ENCODE measurements around the gene LCN15. TPM values are rescaled to one million over a fixed set of nuclear protein-coding genes. Genes with fewer than 3 reads are reported as not detected.
"Not testable (repeated sequence)": the region's sequence is repeated elsewhere in the genome, so short reads cannot be mapped to it uniquely, and the experiment has no call there.

The LCN15 gene
- total and polyA plus RNA-seq, 10 of the 15 experiments (the other 5 are each of a cell fraction or from before 2014, with no cell fraction given) = 0.37 to 0.50 TPM; not detected in 8

DNA sequence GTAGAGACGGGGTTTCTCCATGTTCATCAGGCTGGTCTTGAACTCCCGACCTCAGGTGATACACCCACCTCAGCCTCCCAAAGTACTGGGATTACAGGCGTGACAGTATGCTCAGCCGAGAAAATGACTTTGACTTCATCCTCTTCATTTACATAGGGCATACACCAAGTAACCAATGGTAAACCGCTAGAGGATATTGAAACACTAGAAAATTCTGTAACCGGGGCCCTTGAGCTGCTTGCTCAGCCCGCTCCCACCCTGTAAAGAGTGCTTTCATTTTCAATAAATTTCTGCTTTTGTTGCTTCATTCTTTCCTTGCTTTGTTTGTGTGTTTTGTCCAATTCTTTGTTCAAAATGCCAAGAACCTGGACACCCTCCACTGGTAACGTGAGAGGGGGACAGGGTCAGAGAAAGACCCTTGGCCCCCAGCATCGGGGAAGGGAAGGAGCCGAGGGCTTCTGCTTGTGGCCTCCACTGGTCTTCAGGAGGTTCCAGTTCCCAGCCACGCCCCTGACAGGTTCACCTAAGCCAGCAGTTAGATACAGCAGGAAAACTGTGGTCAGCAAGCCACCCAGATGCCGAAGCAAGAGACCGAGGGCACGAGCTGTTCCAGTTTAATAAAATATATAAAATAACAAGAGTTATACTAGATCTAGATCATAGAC lies 1.6 kb upstream of the LCN15 start:
- H3K9me3 ChIP-seq (replicated peaks; ENCODE audit: control insufficient read depth, insufficient read depth, low read length); H3K36me3 ChIP-seq (ENCODE audit: control insufficient read depth in 2 of 2, insufficient read depth in 2 of 2, low read length in 1 of 2); H3K79me2 ChIP-seq (ENCODE audit: control insufficient read depth, insufficient read depth, low read length); BruUV-seq (replicated peaks); H3K27me3 ChIP-seq (replicated peaks in 1 of 2; ENCODE audit: control insufficient read depth in 2 of 2, insufficient read depth in 2 of 2, low read length in 1 of 2); in situ Hi-C loops (cut with MboI); intact Hi-C loops (cut with micrococcal nuclease; ENCODE audit: unreplicated experiment); H4K20me1 ChIP-seq (ENCODE audit: control insufficient read depth, insufficient read depth): not testable (repeated sequence)
- SMC1A ChIA-PET (ENCODE audit: uncharacterized antibody, unreplicated experiment) = interaction anchor here (1.1 to 3.7 kb wide), 8 partner anchors 12 to 269 kb away, joined by 3 to 23 read pairs (median 4); no protein-coding TSS in a partner anchor
- DNase-seq (ENCODE audit: low read depth, low spot score) (peak; percentile 40), ATAC-seq (peak; percentile 91), FAIRE-seq (peak; percentile 88)
- peak overlapping the region; percentile 63 for H2AFZ ChIP-seq (ENCODE audit: control insufficient read depth, low read depth, low read length)
- peak; percentile 36 for TF ChIP-seq ATF7 (IDR thresholded peaks at IDR 0.05; ENCODE audit: low read depth)
- TF ChIP-seq CREB1 (IDR thresholded peaks at IDR 0.05; ENCODE audit: low read depth) = peak; percentile 33; the same call in 1 of the 2 replicates
- 0 out of 2 replicates have a peak, but pooled peaks have one; percentile 30 for TF ChIP-seq CREM (IDR thresholded peaks at IDR 0.05; ENCODE audit: low read depth)
- TF ChIP-seq POU2F2 (IDR thresholded peaks at IDR 0.05; ENCODE audit: borderline replicate concordance, low read depth, low read length) = peak; percentile 38; the same call in 1 of the 3 replicates
- TF ChIP-seq, protein P1, sequence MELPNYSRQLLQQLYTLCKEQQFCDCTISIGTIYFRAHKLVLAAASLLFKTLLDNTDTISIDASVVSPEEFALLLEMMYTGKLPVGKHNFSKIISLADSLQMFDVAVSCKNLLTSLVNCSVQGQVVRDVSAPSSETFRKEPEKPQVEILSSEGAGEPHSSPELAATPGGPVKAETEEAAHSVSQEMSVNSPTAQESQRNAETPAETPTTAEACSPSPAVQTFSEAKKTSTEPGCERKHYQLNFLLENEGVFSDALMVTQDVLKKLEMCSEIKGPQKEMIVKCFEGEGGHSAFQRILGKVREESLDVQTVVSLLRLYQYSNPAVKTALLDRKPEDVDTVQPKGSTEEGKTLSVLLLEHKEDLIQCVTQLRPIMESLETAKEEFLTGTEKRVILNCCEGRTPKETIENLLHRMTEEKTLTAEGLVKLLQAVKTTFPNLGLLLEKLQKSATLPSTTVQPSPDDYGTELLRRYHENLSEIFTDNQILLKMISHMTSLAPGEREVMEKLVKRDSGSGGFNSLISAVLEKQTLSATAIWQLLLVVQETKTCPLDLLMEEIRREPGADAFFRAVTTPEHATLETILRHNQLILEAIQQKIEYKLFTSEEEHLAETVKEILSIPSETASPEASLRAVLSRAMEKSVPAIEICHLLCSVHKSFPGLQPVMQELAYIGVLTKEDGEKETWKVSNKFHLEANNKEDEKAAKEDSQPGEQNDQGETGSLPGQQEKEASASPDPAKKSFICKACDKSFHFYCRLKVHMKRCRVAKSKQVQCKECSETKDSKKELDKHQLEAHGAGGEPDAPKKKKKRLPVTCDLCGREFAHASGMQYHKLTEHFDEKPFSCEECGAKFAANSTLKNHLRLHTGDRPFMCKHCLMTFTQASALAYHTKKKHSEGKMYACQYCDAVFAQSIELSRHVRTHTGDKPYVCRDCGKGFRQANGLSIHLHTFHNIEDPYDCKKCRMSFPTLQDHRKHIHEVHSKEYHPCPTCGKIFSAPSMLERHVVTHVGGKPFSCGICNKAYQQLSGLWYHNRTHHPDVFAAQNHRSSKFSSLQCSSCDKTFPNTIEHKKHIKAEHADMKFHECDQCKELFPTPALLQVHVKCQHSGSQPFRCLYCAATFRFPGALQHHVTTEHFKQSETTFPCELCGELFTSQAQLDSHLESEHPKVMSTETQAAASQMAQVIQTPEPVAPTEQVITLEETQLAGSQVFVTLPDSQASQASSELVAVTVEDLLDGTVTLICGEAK (IDR thresholded peaks at IDR 0.05; ENCODE audit: borderline replicate concordance) = 0 out of 2 replicates have a peak, but pooled peaks have one; percentile 10
- peak; percentile 44 to 46; a peak in 2 of 4 replicates for TF ChIP-seq IKZF2 (IDR thresholded peaks at IDR 0.05)
- peak; percentile 7; the same call in 1 of the 2 replicates for TF ChIP-seq MTA2 (IDR thresholded peaks at IDR 0.05; ENCODE audit: low read depth)
- 0 out of 2 replicates have a peak, but pooled peaks have one; percentile 31 for TF ChIP-seq NBN (IDR thresholded peaks at IDR 0.05)
- 0 out of 2 replicates have a peak, but pooled peaks have one; percentile 14 for TF ChIP-seq RUNX3 (IDR thresholded peaks at IDR 0.05; ENCODE audit: low read length)
- peak in 1 of 2 experiments; percentile 68; a peak in 2 of 4 replicates for TF ChIP-seq BHLHE40 (IDR thresholded peaks at IDR 0.05; ENCODE audit: borderline replicate concordance in 1 of 2, low read depth in 2 of 2, low read length in 1 of 2)
- peak; percentile 41; the same call in 1 of the 2 replicates for TF ChIP-seq IKZF1 (conservative IDR thresholded peaks at IDR 0.05)
- TF ChIP-seq ASH2L (IDR thresholded peaks at IDR 0.05; ENCODE audit: borderline replicate concordance, low read depth) = 0 out of 2 replicates have a peak, but pooled peaks have one; percentile 79
- H3K4me3 ChIP-seq = peak overlapping the region; percentile 62
- peak overlapping the region; percentile 81 for H3K4me2 ChIP-seq (ENCODE audit: control insufficient read depth, insufficient read depth)
- RAD21 ChIA-PET (ENCODE audit: unreplicated experiment) = interaction anchor here (0.6 to 1.9 kb wide), 13 partner anchors 11 to 269 kb away, joined by 3 to 9 read pairs (median 4); partner anchors contain the start of genes PAXX and TMEM141
- 4% methylated on average over 14 of the region's 14 CpGs for WGBS (ENCODE audit: insufficient coverage, insufficient replicate concordance, low lambda C conversion rate, missing lambda C conversion rate)
- peak overlapping the region; percentile 22; the same call in 1 of the 2 replicates for H3K9ac ChIP-seq (ENCODE audit: control insufficient read depth, insufficient read depth, low read length)
- peak overlapping the region; percentile 79 for H3K27ac ChIP-seq (ENCODE audit: control insufficient read depth, insufficient read depth)
- CTCF ChIA-PET = interaction anchor here (0.8 to 9.3 kb wide), 15 partner anchors 10 to 471 kb away, joined by 3 to 163 read pairs (median 4); partner anchors contain the start of genes TMEM141 and TRAF2
- POLR2A ChIA-PET = interaction anchor here (0.5 to 1.5 kb wide), 7 partner anchors 12 to 444 kb away, joined by 3 to 5 read pairs (median 4); no protein-coding TSS in a partner anchor
- peaks cover 26% of the 10 kb centered on the region for H3K4me1 ChIP-seq (ENCODE audit: control insufficient read depth, insufficient read depth, low read length)
